ENCODE results near the gene ZNF865.
A peak's percentile ranks its signal among the peaks of the same experiment; 100 is the strongest.

ZNF865 gene

GRCh38 chr19:55584871-55585270 is 20.6 kb upstream of the ZNF865 start:
- no peak for TF ChIP-seq CTCF (IDR thresholded peaks at IDR 0.05; ENCODE audit: low read depth, low read length)
- DNase-seq (ENCODE audit: extremely low read depth, low read depth) = no peak

- no peak for DNase-seq (ENCODE audit: extremely low read depth, low read depth)
- no peak for TF ChIP-seq CTCF (IDR thresholded peaks at IDR 0.05; ENCODE audit: low read depth, low read length)
Observed at GRCh38 chr19:55585658-55586339, 19.6 kb upstream of the ZNF865 start.

- TF ChIP-seq CTCF (IDR thresholded peaks at IDR 0.05; ENCODE audit: low read depth, low read length) = no peak
- DNase-seq (ENCODE audit: extremely low read depth, low read depth) = peak; percentile 60
Observed at GRCh38 chr19:55586976-55587668, 18.3 kb upstream of the ZNF865 start.

- no peak for TF ChIP-seq CTCF (IDR thresholded peaks at IDR 0.05; ENCODE audit: low read depth, low read length)
- DNase-seq (ENCODE audit: extremely low read depth, low read depth) = no peak
Observed at GRCh38 chr19:55588738-55589137, 16.7 kb upstream of the ZNF865 start.

GRCh38 chr19:55590109-55590508 is 15.3 kb upstream of the ZNF865 start:
- TF ChIP-seq CTCF (IDR thresholded peaks at IDR 0.05; ENCODE audit: low read depth, low read length) = no peak
- no peak for DNase-seq (ENCODE audit: extremely low read depth, low read depth)

- no peak for TF ChIP-seq CTCF (IDR thresholded peaks at IDR 0.05; ENCODE audit: low read depth, low read length)
Observed at GRCh38 chr19:55590617-55591016, 14.8 kb upstream of the ZNF865 start.

GRCh38 chr19:55591555-55591954 is 13.9 kb upstream of the ZNF865 start:
- no peak for TF ChIP-seq CTCF (IDR thresholded peaks at IDR 0.05; ENCODE audit: low read depth, low read length)
- DNase-seq (ENCODE audit: extremely low read depth, low read depth) = no peak

More at GRCh38 chr19:55590617-55591016, 14.8 kb upstream of the ZNF865 start:
- no peak for DNase-seq (ENCODE audit: extremely low read depth, low read depth)
